Natural killer cell (primary cell): ENCODE data around the gene HS6ST3. TPM values are rescaled to one million over a fixed set of nuclear protein-coding genes. Genes with fewer than 3 reads are reported as not detected.

ENCODE experiments used
- ATAC-seq, 3 donors: fragments of 150-1000 bp in 2 of 3; fragments of 200-7000 bp in 1 of 3; cut with Tn5 transposase; 1 replicate in 1 of 3; 2 replicates in 2 of 3; pipeline ENCODE4 v1.10.0; 2021; ENCODE audit warnings: mild to moderate bottlenecking in 2 of 3, moderate library complexity in 2 of 3
- DNase-seq, 2 donors: peaks; one replicate each; pipeline versions ENCODE4 v3.0.0 to v3.0.0-alpha.2; 2013 to 2021; ENCODE audit warnings: mixed read lengths in 1 of 2
- H3K27ac ChIP-seq: one replicate; pipeline ENCODE4 v1.5.1; 2013; ENCODE audit warnings: mild to moderate bottlenecking, low read length
- H3K27me3 ChIP-seq: one replicate; pipeline ENCODE4 v1.6.1; 2013; ENCODE audit warnings: low read length; ENCODE audit not compliant: control insufficient read depth, insufficient read depth
- H3K36me3 ChIP-seq: one replicate; pipeline ENCODE4 v1.6.1; 2013; ENCODE audit warnings: low read length; ENCODE audit not compliant: control insufficient read depth, insufficient read depth
- H3K4me1 ChIP-seq: one replicate; pipeline ENCODE4 v1.6.1; 2013; ENCODE audit warnings: low read length; ENCODE audit not compliant: control insufficient read depth, insufficient read depth
- H3K4me3 ChIP-seq: one replicate; pipeline ENCODE4 v1.5.1; 2013; ENCODE audit warnings: low read length
- H3K9me3 ChIP-seq: one replicate; pipeline ENCODE4 v1.6.1; 2013; ENCODE audit warnings: low read length; ENCODE audit not compliant: control insufficient read depth, insufficient read depth
- H3K27ac Mint-ChIP-seq, 2 donors: one replicate each; pipeline ENCODE4 v1.8.0; 2022; ENCODE audit warnings: mild to moderate bottlenecking in 2 of 2, mixed read lengths in 2 of 2, moderate library complexity in 1 of 2
- H3K27me3 Mint-ChIP-seq, 2 donors: one replicate each; pipeline ENCODE4 v1.8.0; 2022; ENCODE audit warnings: low read depth in 2 of 2, mixed read lengths in 2 of 2
- H3K36me3 Mint-ChIP-seq: one replicate; pipeline ENCODE4 v1.8.0; 2022; ENCODE audit warnings: mixed read lengths
- H3K4me1 Mint-ChIP-seq, 2 donors: one replicate each; pipeline ENCODE4 v1.8.0; 2022; ENCODE audit warnings: mixed read lengths in 2 of 2
- H3K4me3 Mint-ChIP-seq: one replicate; pipeline ENCODE4 v1.8.0; 2022; ENCODE audit warnings: mild to moderate bottlenecking, moderate library complexity, mixed read lengths
- H3K9me3 Mint-ChIP-seq, 2 donors: one replicate each; pipeline ENCODE4 v1.8.0; 2022; ENCODE audit warnings: mixed read lengths in 2 of 2
- WGBS: methylation state at CpG from one replicate; pipeline ENCODE4 v1.1.7; 2013; ENCODE audit warnings: missing lambda C conversion rate; ENCODE audit not compliant: insufficient coverage; 5-methylcytosine and 5-hydroxymethylcytosine counted together
- intact Hi-C: fragments of 100-400 bp; cut with micrococcal nuclease; formaldehyde crosslinking; loops from one replicate; pipeline ENCODE4 v1.14.2; 2022
- total RNA-seq, 4 donors: library from RNA; stranded (reverse); fragments of 120-200 nt in 1 of 4; gene quantifications; one replicate each; pipeline versions ENCODE4 v1.2.3 to v1.2.4, GENCODE V29; 2013 to 2022
- TF ChIP-seq, protein P1 (sequence below): fragments of 200-600 bp; IDR thresholded peaks from one replicate; pipeline ENCODE4 v1.8.0; 2022; ENCODE audit warnings: antibody characterized with exemption

Gene HS6ST3
- total RNA-seq, 3 donors from 2014 or later (not counting 1 experiment from before 2014, with no cell fraction given), result not detected

GRCh38 chr13:96743296-96744089, 653.6 kb downstream of the HS6ST3 start:
- WGBS, result 56% methylated on average over 3 of the region's 3 CpGs
- intact Hi-C loops, result no loop called here

GRCh38 chr13:96744367-96745331, 654.7 kb downstream of the HS6ST3 start:
- Histone ChIP-seq H3K27ac (no peak overlapping the region), H3K9me3 (no peaks in the 10 kb centered on the region), H3K4me3 (no peak overlapping the region), H3K36me3 (no peaks in the 10 kb centered on the region), H3K4me1 (no peaks in the 10 kb centered on the region), H3K27me3 (no peaks in the 10 kb centered on the region)
- ATAC-seq, result no peak
- TF ChIP-seq, protein P1, sequence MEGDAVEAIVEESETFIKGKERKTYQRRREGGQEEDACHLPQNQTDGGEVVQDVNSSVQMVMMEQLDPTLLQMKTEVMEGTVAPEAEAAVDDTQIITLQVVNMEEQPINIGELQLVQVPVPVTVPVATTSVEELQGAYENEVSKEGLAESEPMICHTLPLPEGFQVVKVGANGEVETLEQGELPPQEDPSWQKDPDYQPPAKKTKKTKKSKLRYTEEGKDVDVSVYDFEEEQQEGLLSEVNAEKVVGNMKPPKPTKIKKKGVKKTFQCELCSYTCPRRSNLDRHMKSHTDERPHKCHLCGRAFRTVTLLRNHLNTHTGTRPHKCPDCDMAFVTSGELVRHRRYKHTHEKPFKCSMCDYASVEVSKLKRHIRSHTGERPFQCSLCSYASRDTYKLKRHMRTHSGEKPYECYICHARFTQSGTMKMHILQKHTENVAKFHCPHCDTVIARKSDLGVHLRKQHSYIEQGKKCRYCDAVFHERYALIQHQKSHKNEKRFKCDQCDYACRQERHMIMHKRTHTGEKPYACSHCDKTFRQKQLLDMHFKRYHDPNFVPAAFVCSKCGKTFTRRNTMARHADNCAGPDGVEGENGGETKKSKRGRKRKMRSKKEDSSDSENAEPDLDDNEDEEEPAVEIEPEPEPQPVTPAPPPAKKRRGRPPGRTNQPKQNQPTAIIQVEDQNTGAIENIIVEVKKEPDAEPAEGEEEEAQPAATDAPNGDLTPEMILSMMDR, result no peak
- DNase-seq, result no peak
- H3K4me3 Mint-ChIP-seq, result no peak overlapping the region
- intact Hi-C loops, result no loop called here
- H3K27ac Mint-ChIP-seq, result no peak overlapping the region
- H3K4me1 Mint-ChIP-seq, result no peaks in the 10 kb centered on the region
- H3K27me3 Mint-ChIP-seq, result no peaks in the 10 kb centered on the region
- H3K9me3 Mint-ChIP-seq, result peaks cover 11 to 20% of the 10 kb centered on the region in 2 donors
- 76% methylated on average over 4 of the region's 5 CpGs for WGBS
- peaks cover 6% of the 10 kb centered on the region for H3K36me3 Mint-ChIP-seq

More at GRCh38 chr13:96743296-96744089, 653.6 kb downstream of the HS6ST3 start:
- Mint-ChIP-seq H3K4me1 (no peaks in the 10 kb centered on the region), H3K36me3 (no peaks in the 10 kb centered on the region), H3K4me3 (no peak overlapping the region), H3K27ac (no peak overlapping the region), H3K9me3 (peaks cover 14 to 24% of the 10 kb centered on the region in 2 donors), H3K27me3 (no peaks in the 10 kb centered on the region)
- Histone ChIP-seq H3K36me3 (no peaks in the 10 kb centered on the region), H3K27ac (no peak overlapping the region), H3K4me1 (no peaks in the 10 kb centered on the region), H3K9me3 (no peaks in the 10 kb centered on the region), H3K27me3 (no peaks in the 10 kb centered on the region), H3K4me3 (no peak overlapping the region)
- TF ChIP-seq, protein P1, result no peak
- ATAC-seq, result no peak
- DNase-seq, result no peak

DNA sequence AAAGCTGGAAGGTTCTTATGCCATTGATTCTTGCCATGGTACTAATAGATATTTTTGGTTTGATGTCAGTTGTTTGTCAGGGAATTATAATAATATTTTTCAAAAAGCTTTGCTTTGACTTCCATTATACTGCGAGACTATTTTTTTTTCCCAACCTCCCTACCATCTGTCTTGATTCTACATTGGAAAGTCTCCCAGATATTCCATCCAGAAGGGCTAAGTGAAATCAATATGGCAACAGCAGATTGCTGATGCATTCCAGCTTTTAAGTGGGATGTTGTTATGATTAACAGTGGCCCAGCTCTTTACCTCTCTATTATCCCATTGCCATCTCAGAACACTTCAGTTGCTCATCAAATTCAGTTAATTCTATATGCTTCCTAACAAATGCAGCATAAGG, 657.0 kb downstream of the HS6ST3 start:
- Histone ChIP-seq H3K27me3 (no peaks in the 10 kb centered on the region), H3K4me1 (no peaks in the 10 kb centered on the region), H3K4me3 (no peak overlapping the region), H3K36me3 (no peaks in the 10 kb centered on the region), H3K9me3 (no peaks in the 10 kb centered on the region), H3K27ac (no peak overlapping the region)
- peaks cover 10 to 16% of the 10 kb centered on the region in 2 donors for H3K9me3 Mint-ChIP-seq
- TF ChIP-seq, protein P1, result no peak
- WGBS, result 100% methylated on average over 1 of the region's 1 CpG
- DNase-seq, result no peak
- H3K27ac Mint-ChIP-seq, result no peak overlapping the region
- H3K4me1 Mint-ChIP-seq, result no peaks in the 10 kb centered on the region
- no peaks in the 10 kb centered on the region for H3K27me3 Mint-ChIP-seq
- no peak overlapping the region for H3K4me3 Mint-ChIP-seq
- peaks cover 6% of the 10 kb centered on the region for H3K36me3 Mint-ChIP-seq
- intact Hi-C loops, result no loop called here
- ATAC-seq, result no peak
